G401 (cell line): ENCODE data around the gene DNAL4. TPM values are rescaled to one million over a fixed set of nuclear protein-coding genes. Genes with fewer than 3 reads are reported as not detected.
"Not testable (repeated sequence)": the region's sequence is repeated elsewhere in the genome, so short reads cannot be mapped to it uniquely, and the experiment has no call there.

ENCODE experiments used
- DNase-seq: peaks from one replicate; pipeline ENCODE4 v3.0.0-alpha.2; 2015; ENCODE audit warnings: low spot score
- in situ Hi-C: cut with HindIII; loops from 2 replicates; pipeline ENCODE4 v1.10.0; 2016; ENCODE audit warnings: low sequenced_read_pairs, mixed read lengths
- total RNA-seq: library from RNA; depleted of rRNA; stranded (reverse); fragments of >200 nt; shearing (Covaris generic); gene quantifications from 2 replicates; pipeline ENCODE4 v1.2.3, GENCODE V29; 2014

DNAL4 gene
- total RNA-seq, 1 experiment from 2014 or later, result 30.9 TPM

DNA sequence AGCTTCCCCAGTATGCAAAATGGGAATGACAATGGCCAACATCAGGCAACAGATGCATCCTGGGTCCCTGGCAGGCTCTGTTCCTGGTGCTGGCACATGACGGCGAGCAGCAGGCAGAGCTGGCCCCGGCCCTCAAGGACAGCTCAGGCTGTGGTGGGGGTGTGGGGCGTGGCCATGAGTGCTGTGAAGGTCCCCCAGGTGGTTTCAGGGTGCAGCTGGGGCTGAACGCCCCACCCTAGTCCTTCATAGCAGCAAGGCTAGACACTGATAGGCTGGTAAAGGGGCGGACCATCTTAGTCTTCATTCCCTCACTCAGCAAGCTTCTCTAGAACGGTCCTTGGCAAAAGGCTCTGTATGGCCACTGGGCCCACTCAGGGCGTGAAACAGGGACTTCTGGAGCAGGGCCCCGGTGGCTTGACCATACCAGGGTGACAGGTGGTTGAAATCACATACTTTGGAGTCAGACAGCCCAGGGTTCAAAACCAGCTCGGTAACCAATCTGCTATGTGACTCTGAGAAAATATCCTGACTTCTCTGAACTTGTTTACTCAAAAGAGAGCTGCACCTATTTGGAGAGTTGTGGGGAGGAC is 34.8 kb upstream of the DNAL4 start:
- in situ Hi-C loops, result no loop called here

DNA sequence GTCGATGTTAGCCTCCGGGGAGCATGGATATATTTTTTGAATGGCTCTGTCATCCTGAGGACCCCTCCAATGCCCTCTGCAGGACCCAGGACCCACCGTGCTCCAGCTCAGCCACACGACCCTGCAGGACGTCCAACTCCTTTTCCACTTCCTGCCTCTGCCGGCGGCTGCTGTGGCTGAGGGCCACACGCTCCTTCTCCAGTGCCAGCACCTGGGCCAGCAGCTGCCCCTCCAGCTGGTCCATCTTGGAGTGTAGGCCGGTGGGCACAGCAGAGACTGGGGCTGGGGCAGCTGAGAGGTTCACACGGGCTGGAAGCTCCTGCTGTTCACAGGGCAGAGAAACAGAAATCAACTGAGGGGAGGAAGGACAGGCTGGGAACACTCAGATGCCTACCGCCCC is 34.2 kb upstream of the DNAL4 start:
- DNase-seq, result no peak
- in situ Hi-C loops, result no loop called here

More for the DNA sequence above, 34.8 kb upstream of the DNAL4 start:
- DNase-seq, result no peak

DNA sequence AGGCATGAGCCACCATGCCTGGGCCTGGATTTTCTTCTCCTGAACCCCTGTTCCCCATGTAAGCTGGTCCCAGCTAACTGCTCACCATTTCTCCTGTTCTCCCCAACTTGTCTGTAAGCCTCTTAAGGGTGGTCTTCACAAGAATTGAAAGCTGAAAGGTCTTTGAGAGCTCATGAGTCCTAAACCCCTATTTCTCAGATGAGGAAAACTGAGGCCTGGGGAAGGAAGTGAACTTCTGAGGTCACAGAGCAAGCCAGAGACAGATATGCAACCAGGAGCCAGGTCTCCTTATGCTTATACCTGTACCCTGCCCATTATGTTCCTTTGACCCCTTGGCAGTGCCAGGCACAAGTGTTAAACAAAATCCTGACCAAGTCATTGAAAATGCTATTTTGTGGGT is 33.6 kb upstream of the DNAL4 start:
- no peak for DNase-seq
- in situ Hi-C loops, result no loop called here

DNA sequence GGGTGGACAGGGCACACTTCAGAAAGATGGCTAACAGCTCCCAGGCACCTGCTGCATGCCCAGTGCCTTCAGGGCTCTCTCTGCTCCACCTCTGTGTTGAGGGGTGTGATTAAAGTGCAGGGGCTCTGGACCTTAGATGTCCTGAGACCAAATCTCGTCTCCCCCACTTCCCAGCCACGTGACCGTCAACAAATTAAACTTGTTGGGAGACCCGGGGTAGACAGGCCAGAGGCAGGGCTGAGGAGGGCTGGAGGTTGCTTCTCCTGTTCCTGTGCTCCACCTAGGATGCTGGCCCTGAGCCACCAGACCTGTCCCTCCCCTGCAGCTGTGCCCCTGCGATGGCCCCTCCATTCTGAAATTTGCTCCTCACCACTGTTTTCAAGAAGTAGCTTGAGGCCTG is 32.9 kb upstream of the DNAL4 start:
- in situ Hi-C loops, result no loop called here

DNA sequence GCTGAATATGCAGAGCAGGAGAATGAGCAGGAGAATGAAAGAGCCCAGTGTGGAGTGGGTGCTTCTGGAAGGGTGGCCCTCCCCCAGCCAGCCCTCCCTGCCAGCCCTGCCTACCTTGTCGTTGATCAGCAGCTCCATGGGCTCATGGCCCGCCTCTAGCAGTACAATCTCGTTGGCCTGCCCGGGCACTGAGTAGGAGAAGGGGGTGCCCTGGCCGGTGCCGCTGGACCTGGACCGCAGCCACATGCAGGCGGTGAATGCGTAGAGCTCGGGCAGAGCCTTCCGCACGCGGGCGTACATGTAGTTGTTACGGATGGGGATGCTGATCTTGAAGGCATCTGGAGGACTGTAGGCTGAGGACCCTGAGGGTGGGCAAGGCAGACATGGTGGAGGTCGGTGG is 32.4 kb upstream of the DNAL4 start:
- no peak for DNase-seq
- in situ Hi-C loops, result no loop called here

More for the DNA sequence above, 32.9 kb upstream of the DNAL4 start:
- no peak for DNase-seq

DNA sequence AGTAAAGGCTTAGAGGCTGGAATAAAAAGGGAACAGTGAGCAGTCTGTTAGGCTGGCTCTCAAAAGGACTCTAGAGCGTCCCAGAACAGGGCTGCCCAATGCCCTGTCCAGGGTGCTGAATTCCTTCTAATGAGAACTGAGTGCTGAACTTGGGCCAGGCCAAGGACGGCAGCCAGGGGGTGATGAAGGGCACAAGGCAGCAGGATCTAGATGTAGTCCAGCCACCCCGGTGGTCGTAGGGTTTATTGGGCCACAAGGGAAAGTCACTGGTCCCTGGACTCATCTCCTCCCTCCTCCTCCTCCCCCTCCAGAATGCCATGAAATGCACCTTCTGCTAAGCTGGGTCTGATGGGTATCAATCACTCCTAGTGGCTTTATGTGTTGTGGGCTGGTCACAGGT is 30.6 kb upstream of the DNAL4 start:
- in situ Hi-C loops, result no loop called here
- DNase-seq, result peak; percentile 37

DNA sequence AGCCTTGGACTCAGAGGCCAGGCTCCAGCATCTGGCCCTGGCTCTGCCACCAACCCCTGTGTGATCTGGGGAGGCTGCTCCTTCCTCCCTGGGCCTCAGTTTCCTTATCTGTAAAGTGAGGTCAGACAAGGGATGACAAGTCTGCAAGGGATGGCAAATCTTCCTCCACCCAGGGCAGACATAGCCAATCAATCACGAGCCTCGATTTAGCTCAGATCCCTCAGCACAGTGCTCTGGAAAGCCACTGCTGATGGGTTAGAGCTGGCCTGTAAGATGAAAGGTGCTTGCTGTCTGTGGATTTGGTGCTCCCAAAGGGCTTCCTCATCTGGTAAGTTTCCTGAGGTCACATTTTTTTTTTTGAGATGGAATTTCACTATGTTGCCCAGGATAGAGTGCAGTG is 29.7 kb upstream of the DNAL4 start:
- DNase-seq, result no peak
- in situ Hi-C loops, result no loop called here

DNA sequence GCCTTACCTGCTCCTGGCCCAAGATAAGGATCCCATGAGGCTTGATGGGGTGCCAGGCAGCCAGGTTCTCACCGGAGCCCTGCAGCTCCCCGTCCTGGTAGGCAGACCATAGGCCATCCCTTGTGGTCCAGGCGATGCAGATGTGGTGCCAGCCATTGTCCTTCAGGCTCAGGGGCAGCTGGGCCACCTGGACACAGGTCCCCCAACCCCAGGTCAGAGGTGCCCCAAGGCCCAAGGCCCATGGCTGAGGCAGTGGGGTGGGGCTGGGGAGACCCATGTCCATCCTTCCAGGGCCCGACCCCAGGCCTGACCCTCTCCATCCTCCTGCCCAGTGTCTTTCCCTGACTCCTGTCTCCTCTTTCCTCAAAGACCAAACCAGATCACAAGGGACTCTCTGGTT is 29.1 kb upstream of the DNAL4 start:
- in situ Hi-C loops, result no loop called here
- no peak for DNase-seq

DNA sequence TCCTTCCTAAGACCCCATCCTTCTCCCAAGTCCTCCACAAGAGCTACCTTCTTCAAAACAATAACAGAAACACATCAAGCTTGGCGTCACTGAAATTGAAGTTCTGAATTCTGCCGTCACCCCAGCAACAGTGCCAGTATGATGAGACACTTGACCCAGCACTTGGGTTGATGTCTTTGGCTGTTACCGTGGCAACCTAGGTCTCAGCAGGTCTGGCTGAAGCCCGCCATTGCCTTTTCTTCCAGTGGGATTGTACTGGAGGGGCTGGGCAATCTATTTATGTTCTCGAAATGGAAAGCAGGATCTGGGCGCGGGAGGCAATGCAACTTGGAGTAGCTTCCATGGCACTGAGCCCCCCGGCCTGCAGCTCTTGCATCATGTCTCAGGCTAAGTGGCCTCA is 26.1 kb upstream of the DNAL4 start:
- no peak for DNase-seq

DNA sequence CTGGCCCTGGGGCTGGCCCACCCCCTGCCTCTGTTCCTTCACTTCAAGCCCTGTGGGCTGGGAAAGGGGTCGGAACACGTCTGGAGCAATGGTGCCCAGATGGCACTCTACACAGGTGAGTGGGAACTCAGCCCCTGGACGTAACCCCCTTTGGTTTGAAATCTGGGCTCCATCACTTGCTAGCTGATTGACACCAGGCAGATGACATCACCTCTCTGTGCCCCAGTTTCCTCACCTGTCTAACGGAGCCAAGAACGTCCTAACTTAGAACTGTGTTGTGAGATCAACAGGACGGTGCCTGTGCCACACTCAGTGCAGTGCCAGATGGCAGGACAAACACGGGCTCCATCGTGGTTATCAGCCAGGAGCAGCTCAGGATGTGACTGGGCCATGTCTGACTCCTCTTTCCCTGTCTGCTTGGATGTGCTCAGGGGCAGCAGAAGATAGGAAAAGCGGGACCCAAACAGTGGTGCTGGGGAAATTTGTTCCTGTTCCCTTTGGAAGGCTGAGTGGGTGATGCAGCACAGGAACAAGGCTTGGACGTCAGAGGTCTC is 25.5 kb upstream of the DNAL4 start:
- DNase-seq, result peak; percentile 64
- in situ Hi-C loops, result no loop called here

More for the DNA sequence above, 26.1 kb upstream of the DNAL4 start:
- in situ Hi-C loops, result no loop called here

DNA sequence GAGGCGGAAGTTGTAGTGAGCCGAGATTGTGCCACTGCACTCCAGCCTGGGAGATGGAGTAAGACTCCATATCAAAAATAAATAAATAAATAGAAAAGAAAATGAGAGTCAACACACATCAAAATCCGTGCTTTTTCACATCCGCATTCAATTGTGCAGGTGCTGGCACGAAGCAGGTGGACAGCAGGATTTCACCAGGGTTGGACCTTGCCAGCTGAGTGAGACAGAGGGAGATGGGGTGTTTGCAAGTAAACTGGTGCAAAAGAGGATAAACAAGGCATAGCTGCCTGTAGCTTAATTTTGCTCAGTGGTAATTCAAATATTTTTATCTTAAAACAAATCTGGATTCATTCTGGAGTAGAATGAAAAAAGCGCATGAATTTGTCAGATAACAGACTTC is 23.3 kb upstream of the DNAL4 start:
- in situ Hi-C loops, result no loop called here
- DNase-seq, result no peak

DNA sequence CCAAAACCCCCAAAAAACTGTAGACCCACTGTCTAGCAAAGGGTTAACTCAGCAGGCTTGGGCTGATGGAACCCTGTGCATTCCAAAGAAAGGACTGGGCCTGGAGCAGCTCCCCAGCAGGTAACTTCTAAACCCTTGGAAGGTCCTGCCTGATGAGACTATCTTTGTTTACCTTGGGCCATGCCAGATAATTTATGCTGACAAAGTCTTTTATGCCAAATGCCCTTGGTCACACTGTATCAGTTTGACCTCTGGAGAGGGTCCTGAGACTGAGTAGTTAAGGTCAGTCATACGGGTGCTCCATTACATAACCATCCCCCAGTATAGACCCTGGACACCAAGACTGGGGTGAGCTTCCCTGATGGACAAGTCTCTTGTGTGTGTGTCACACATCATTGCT is 21.9 kb upstream of the DNAL4 start:
- no peak for DNase-seq
- in situ Hi-C loops, result no loop called here

DNA sequence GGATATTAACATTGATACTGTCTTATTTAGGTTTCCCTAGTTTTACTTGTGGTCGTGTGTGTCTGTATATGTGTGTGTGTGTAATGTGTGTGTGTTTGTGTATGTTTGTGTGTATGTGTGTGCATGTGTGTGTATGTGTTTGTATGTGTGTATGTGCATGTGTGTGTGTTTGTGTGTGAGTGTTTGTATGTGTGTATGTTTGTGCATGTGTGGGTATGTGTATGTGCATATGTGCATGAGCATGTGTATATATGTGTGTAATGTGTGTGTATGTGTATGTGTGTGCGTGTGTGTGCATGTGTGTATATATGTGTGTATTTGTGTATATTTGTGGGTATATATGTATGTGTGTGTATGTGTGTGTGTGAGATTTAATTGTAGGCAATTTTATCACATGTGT is 17.3 kb upstream of the DNAL4 start:
- DNase-seq, result no peak
- in situ Hi-C loops, result no loop called here

DNA sequence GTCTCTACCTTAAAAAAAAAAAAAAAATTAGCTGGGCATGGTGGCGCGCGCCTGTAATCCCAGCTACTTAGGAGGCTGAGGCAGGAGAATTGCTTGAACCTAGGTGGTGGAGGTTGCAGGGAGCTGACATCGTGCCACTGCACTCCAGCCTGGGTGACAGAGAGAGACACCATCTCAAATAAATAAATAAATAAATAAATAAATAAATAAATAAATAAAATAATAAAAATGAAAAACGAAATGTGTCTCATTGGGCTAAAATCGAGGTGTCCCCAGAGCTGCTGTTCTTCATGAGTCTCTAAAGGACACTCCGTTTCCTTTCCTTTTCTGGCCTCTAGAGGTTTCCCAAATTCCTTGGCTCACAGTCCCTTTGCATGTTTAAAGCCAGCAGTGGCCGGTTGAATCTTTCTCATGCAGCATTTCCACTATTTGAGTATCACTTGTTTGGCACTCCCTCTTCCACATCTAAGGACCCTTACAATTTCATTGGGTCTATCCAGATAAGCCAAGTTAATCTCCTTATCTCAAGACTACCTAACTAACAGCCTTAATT is 11.2 kb upstream of the DNAL4 start:
- in situ Hi-C loops, DNase-seq: not testable (repeated sequence)

DNA sequence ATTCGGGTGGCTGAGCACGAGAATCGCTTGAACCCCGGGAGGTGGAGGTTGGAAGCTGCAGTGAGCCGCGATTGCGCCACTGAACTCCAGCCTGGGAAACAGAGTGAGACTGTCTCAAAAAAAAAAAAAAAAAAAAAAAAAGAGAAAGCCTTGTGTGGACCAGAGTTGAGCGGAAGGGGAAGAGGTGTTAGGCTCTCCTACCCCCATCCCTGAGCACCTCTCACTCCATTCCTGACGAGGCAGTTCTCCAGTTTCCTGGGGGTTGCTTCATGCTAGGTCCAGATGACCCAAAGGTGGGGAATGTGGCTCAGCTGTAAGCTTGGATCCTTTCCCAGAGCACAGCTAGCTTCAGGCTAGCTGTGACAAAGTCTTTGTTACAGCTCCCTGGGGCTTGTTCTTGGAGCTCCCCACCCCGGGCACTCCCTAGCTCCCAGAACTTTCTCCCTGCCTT is 8.8 kb upstream of the DNAL4 start:
- no peak for DNase-seq
- in situ Hi-C loops, result no loop called here

DNA sequence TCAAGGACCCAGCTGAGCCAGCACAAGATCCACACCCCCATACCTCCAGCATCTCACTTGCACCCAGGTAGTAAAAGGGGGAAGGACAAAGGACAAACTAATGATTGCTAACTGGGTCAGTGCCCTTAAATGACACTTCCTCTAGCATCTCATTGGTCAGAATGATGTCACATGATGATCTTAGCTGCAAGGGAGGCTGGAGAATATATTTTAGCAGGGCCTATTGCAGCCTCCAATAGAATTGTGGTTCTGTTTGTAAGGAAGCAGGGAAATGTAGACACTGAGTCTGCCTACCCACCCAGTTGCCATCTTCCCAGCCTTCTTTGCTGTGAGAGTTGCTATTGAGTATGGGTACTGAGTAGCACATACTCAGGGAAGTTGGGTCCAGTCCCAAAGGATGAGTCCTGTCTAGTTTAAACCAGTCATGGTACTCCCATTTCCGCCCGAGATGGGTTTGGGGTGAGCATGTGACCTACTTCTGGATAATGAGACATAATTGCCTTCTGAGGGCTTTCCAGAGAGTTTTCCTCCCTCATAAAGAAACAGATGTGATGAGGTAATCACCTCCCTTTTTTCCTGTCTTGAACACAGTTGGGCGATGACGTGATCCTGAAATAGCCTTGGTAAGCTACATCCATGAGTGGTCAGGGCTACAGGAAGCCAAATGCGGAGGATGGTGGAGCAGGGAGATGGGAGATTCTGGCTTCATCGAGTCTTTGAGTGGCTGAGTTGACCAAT is 5.5 kb upstream of the DNAL4 start:
- in situ Hi-C loops, result no loop called here
- DNase-seq, result no peak

DNA sequence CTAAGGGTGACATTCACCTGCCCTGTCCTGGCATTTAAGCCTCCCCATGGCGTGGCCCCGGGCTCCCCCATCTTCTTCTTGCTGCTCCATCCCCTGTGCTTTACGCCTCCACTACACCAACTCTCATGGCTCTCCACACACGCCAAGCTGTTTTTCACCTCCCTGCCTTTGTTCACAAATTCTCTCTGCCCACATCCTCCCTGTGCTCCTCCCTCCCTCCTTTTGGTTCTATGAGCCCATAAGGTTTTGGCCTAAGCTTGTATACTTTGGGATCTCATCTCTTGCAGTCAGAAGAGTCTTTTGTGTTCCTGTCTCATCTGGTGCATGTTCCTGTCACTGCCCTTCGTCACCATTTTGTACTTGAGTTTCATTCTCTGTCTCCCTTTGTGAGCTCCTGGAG is 4.6 kb upstream of the DNAL4 start:
- no peak for DNase-seq
- in situ Hi-C loops, result no loop called here

DNA sequence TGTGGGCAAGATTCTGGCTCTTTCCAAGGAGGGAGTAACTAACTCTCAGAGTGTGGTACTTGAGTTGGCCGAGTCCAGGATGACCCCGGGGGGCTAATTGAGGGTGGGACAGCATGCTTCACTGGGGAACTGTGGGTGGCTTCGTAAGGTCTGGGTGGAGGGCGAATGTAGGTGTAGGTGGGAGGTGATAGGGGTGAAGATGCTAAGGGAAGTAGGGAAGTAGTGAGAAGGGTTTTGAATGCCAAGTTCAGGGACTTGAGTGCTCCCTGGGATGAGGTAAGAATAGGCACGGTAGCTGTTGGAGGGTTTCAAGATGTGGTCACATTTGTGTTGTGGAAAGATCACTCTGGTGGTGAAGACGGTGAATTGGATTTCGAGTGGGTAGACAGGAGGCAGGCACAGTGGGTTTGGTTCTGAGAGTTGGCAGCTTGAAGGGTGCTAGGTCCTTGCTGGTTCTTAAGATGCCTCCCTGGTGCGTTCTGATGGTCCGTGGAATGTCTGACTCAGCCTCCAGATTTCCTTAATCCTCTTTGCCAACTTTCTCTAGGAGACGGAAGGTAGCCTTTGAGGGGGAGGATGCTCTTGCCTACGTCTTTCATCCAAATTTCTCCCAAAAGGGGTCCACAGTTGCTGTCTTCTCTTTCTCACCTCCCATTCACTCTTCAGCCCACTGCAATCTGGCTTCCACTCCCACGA is 2.5 kb upstream of the DNAL4 start:
- in situ Hi-C loops, result no loop called here
- no peak for DNase-seq

DNA sequence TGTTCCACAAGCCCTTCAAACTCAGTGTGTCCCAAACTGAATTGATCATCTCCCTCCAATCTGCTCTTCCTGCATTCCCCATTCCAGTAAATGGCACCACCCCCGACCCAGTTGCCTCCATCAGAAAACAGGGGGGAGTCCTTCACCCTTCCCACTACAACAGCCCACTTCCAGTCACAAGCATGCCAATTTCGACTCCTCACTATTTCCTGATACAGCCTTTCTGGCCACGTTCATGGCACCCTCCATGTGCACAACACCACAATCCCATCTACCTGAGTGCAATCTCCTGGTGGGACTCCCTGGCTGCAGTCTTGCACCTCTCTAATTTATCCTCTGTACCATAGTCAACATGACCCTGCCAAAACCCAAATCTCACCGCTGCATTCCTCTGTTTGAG is 1.6 kb upstream of the DNAL4 start:
- in situ Hi-C loops, result no loop called here
- DNase-seq, result no peak

DNA sequence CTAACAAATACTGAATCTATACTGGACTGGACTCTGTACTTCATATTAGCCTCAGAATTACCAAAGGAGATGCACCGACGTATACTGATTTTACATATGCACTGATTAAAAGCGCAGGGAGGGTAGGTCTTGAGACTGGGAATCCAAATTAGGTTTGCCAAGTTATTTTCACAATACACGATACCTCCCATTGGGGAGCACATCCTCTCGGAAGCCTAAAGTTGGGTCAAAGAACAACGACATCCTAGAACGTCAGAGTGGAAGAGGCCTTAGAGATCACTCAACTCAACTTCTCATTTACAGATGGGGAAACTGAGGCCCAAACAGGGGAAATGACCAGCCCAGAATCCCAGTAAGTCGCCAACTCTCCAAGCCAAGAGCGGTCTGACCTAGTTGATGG is 626 bp downstream of the DNAL4 start:
- in situ Hi-C loops, result no loop called here
- DNase-seq, result peak; percentile 19
